Amygdala (tissue), 56 donors: ENCODE data around the gene SMARCAL1.

Experiments
- DNase-seq, 56 donors: peaks; one replicate each; lab custom pipeline; 2025; lab: John Stamatoyannopoulos, UW

Gene SMARCAL1

DNA sequence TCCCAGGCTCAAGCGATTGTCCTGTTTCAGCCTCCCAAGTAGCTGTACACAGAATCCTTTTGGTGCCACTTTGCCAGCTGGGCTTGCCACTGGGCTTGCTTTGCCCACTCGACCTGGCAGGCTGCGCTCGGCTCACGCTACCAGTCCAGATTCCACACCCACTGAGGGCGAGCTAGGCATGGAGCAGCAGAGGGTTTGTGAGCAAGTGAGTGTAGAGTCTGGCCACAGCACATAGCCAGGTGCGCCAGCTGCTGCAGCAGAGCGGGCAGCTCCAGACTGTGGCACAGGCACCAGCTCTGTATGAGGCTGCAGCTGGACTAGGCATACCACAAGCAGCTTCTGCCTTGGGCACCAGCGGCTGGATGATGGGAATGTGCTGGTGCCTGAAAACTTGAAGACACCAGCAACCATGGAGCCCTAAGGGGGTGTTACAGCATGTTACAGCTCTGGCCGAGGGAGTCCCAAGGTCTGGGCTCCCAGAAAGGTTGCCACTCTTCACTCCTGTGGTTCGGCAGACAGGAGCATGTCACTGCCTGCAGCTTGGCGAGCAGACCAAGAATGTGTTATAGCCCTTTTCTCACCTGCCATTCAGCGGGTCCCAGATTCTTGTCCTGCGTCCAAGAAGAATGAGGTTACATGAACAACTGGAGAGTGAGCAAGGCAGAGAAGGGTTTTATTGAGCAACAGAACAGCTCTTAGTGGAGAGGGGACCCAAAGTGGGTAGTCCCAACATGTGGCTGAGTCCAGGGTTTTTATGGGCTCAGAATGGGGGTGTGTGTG, 12.9 kb downstream of the SMARCAL1 start:
- no peak for DNase-seq

DNA sequence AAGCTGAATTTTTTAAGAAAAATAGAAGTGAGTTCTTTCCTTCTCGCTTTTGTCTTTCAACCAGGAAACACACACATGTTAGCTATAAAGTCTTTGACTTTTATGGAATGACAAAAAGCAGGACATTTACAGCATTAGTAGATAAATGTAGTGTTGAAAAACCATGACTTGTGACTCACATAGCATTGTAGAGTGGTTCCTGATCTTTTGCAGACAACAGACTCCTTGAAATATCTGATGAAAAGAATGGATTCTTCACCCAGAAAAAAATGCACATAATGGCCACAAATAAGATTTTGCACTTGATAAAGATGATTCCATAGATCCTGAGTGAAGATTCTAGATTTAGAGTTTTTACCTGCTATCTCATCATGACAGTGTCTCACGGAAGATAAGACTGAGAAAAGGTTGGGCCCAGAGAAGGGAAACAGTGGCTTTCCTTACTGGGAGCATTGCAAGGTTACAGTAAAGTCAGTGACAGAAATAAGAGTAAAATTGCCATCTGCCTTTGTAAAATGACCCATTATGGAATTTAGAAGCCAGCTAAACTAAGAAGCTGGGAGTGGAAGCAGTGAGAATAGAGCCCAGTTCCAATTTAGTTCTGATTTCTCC, 14.0 kb downstream of the SMARCAL1 start:
- DNase-seq, result no peak

DNA sequence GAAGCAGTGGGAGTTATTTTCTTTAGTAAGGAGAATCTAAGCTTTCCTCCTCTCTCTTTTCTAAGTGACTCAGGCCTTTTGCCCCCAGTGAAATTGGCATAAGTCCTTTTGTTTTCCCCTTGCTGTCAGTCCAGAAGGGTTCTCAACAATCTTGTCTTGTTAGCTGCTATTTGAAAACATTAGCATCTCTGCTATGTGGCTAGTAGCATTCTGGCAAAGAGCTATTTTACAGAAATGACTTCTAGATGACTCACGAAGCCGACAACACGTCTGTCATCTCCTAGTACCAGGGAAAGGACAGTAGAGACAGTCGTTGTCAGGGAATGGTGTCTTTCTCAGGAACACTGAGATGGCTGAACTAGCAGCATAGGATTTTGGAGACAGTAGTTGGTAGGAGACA, 14.7 kb downstream of the SMARCAL1 start:
- DNase-seq, result peak in 4 of 56 donors; percentile 0 to 10 (median 5)

GRCh38 chr2:216428618-216429350, 16.5 kb downstream of the SMARCAL1 start:
- DNase-seq, result no peak

GRCh38 chr2:216429428-216429827, 17.1 kb downstream of the SMARCAL1 start:
- DNase-seq, result no peak

DNA sequence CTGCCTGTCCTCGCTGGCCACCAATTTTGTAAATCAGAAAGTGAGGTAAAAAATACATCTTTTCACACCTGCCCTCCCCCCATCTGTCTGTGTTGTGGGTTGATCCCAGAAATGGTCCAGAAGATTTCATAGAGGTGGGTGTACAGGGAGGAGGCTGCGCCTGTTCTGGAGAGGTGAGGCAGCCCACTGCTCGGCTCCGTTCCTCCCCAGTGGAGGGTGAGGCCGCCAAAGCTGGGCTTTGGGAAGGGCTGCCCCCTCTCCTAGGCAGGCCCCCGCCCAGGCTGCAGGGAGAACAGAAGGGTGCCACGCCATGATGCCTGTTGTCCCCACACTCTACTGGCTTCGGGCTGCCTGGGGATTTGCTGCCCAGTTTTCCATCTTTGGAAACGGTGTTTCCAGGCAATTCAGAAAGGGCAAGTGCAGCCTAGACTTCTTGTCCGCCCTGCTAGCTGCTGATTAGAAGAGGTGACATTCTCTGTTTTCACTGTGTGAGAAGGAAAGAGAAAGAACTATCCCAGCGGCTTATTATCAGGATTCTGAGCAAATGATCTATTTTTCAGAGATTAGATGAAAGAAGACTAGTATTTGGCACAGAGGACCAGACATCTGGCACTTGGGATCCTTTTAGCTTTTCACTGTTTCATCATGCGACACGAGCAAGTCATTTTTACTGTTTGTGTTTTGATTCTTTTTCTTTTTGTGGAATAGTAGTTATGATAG, 18.7 kb downstream of the SMARCAL1 start:
- DNase-seq, result peak in 14 of 56 donors; percentile 3 to 53 (median 26)

DNA sequence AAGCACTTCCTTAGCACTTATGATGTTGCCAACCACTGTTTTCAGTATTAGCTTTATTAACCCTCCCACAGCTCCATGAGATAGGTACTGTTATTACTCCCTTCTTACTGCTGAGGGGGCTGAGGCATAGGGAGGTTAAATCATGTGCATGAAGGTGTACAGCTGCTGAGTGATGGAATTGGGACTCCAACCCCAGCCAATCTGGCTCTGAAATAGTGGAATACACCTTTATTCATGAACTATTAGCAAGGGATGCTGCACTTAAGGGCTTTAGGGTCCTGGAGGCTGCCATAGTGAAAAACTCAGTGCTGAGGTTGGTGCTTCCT, 19.2 kb downstream of the SMARCAL1 start:
- no peak for DNase-seq

GRCh38 chr2:216436383-216436782, 24.1 kb downstream of the SMARCAL1 start:
- DNase-seq, result no peak

- DNase-seq, result no peak
These were observed 29.2 kb downstream of the SMARCAL1 start for GRCh38 chr2:216441308-216442010.

- DNase-seq, result no peak
These were observed 33.2 kb downstream of the SMARCAL1 start for GRCh38 chr2:216445501-216445900.

- no peak for DNase-seq
These were observed 34.1 kb downstream of the SMARCAL1 start for GRCh38 chr2:216446343-216446742.

GRCh38 chr2:216447293-216447692, 35.0 kb downstream of the SMARCAL1 start:
- DNase-seq, result no peak

- no peak for DNase-seq
These were observed 36.5 kb downstream of the SMARCAL1 start for GRCh38 chr2:216448829-216449228.

GRCh38 chr2:216450346-216450745, 38.1 kb downstream of the SMARCAL1 start:
- DNase-seq, result no peak

GRCh38 chr2:216450784-216451183, 38.5 kb downstream of the SMARCAL1 start:
- DNase-seq, result no peak

- DNase-seq, result no peak
These were observed 41.8 kb downstream of the SMARCAL1 start for GRCh38 chr2:216453955-216454614.

GRCh38 chr2:216463148-216463547, 50.9 kb downstream of the SMARCAL1 start:
- no peak for DNase-seq

- DNase-seq, result no peak
These were observed 51.9 kb downstream of the SMARCAL1 start for GRCh38 chr2:216464104-216464720.

DNA sequence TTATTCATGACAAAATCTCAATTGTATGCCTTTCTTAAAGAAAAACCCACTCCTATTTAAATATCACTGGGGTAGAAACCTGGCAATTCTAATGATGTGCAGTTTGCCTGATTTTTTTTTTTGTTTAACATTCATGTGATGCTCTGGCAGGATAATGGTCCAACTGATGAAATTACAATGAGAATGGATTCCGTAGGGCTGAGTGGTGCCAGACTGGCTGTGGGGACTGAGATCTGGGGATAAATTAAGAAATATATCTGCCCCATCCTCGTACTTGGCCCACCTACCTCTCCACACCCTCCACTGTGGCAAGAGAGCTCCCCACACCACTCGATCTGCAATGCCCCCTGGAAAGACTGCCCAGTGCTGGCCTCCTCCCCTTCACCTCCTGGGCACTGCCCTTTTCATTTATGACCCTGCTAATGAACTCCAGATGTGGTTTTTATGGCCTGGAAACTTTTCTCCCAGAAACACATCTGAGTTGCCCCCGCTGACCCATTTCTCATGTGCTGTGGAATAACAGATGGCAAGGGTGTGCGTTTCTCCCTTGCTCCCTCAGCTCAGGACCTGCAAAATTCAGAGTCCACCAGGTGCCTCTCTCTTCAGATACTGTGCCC, 53.4 kb downstream of the SMARCAL1 start:
- DNase-seq, result no peak
